Islet precursor cell (in vitro differentiated cells): ENCODE data around the gene TMOD1.

Experiments used
- DNase-seq: peaks from one replicate; pipeline ENCODE4 v3.0.0-alpha.2; 2018

TMOD1 gene

GRCh38 chr9:97500263-97500662 is 1.2 kb upstream of the TMOD1 start:
- peak; percentile 12 for DNase-seq

- no peak for DNase-seq
These were observed 695 bp upstream of the TMOD1 start for GRCh38 chr9:97500765-97501176.

DNA sequence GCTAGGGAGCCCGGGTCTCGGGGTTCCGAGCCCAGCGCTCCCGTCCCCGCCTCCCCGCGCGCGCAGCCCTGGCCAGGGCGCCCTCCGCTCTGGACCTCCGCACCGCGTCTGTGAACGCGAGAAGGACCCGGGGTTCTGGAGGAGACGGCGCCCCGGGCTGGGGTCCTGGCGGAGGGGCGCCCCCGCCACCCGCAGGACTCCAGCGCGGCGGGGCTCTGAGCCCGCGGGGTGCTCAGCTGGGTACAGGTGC is 431 bp downstream of the TMOD1 start:
- no peak for DNase-seq

- peak; percentile 53 for DNase-seq
These were observed 937 bp downstream of the TMOD1 start for GRCh38 chr9:97502222-97502983.

DNA sequence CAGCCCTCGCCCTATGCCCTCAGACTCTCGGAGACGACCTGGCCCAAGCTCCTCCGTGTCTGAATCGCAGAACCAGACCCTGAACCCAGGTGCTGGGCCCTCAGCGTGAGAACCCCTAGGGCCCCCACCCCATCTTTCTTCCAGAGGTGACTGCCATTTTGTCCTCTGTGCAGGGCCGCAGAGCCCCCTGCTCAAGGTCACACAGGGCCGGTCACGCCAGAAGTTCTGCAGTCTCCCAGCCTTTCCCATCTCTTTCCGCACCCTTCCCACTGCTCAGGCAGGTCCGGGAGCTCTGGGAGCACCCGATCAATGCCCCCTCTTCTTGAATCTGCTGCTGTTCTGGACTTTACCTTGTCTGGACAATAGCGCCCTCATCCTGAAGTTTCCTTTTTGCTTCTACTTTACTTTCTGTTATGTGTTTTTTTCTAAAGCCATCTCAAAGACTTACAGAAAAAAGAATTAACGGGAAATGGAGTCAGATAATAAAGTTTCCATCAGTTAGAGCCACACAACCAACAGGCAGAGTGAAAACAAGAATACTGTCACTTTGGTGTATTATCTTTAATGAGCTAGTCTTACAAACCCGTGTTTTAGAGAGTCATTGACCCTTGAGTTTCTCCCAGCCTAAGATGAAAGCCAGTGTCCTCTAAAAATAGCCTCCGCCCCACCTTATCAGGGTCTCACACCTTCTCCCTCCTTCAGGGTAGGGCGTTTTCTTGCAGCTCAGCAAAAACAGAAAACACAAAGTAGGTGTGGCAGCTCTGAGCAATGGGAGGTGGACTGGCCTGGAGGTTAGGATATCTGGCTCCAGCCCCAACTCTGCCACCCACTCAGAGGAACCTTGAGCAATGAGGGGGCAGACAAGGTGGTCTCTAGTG is 1.8 kb downstream of the TMOD1 start:
- peak; percentile 49 for DNase-seq

GRCh38 chr9:97503862-97504210 is 2.4 kb downstream of the TMOD1 start:
- DNase-seq = no peak

- DNase-seq = peak; percentile 55
These were observed 3.1 kb downstream of the TMOD1 start for GRCh38 chr9:97504381-97505216.

- DNase-seq = no peak
These were observed 4.4 kb downstream of the TMOD1 start for GRCh38 chr9:97505845-97506244.

- DNase-seq = peak; percentile 22
These were observed 4.8 kb downstream of the TMOD1 start for GRCh38 chr9:97506306-97506705.

- no peak for DNase-seq
These were observed 5.3 kb downstream of the TMOD1 start for GRCh38 chr9:97506787-97507186.

DNA sequence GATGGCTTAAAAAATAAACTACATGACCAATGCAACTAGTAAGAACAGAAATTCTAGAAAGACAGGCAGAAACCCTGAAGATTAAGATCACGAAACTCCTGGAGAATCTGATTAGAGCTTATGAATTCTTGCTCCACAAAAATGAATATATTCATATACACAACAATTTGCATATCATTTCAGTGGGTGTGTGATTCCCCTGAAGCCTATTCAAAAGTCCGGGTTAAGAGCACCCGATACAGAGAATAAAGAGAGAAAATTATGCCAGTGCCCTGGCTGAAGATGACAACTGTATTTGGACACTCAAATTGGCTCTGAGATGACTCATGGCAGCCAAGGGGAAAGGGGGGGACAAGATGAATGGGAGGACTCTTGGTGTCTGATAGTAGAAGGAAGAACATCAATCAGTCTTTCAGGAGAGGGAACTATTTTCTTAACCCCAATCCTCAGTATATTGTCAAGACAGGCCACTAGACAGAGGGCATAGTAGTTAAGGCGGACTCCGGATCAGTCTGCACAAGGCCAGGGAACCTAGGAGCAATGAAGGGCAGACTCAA is 6.0 kb downstream of the TMOD1 start:
- peak; percentile 32 for DNase-seq

GRCh38 chr9:97508852-97509251 is 7.4 kb downstream of the TMOD1 start:
- DNase-seq = peak; percentile 17

DNA sequence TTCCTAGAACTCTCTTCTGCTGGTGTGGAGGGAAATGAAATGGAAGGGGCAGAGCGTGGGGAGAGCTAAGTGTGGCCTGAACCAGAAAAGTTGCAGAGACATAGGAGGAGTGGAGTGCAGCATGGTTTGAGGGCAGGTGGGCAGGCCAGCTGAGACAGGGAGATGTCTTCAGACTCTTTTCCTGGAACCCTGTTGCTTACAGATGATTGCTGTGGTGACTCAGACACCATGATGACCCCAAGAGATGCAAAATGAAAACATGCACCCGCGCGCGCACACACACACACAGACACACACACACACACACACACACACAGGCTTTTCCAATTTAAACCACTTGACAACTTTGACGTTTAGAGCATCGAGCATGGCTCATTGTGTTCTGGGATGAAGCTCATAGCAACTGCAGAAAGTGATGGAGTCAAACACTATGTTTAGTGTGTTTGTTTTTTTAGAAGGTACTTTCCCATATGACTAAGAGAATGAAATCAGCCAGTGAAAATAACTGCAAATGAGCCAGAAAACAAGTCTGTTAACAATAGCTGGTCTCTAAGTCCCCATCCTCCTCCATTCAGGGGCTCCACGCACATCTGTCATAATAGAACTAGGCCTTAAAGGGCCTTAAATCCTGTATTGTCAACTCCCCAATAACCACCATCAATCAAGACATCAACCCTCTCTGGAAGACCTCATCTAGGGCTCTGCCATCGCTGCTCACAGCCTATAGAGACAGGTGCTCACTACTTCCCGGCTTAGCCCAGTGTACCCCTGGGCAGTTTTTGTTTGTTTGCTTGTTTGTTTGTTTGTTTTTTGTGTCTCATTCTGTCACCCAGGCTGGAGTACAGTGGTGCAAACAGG is 9.6 kb downstream of the TMOD1 start:
- DNase-seq = peak; percentile 40

- peak; percentile 22 for DNase-seq
These were observed 10.4 kb downstream of the TMOD1 start for GRCh38 chr9:97511655-97512427.

DNA sequence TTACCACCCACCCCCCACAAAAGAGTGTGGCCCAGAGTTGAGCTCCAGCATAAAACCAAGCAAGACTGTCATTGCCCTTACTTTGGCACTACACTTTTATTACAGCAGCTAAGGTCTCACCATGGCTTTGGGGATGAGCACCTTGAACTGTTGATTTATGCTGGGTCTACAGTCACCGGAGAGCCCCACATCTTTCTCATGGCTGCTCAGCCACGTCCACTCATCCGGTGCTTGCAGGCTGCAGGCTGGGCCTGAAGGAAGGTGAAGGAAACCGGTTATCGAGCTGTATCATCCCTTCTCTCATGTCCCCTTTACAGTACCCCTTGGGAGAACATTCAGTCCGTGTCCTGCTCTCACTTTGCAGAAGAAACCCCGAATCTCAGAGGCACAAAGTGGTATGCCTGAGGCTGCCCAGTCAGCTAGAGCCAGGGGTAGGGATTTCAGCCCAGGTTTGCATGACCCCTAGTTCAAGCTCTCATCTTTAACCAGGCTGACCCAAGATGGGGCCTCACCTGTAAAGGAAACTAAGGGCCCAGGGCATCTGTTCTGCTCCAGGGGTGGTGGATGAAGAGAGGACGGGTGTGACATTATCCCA is 11.6 kb downstream of the TMOD1 start:
- DNase-seq = peak; percentile 37

DNA sequence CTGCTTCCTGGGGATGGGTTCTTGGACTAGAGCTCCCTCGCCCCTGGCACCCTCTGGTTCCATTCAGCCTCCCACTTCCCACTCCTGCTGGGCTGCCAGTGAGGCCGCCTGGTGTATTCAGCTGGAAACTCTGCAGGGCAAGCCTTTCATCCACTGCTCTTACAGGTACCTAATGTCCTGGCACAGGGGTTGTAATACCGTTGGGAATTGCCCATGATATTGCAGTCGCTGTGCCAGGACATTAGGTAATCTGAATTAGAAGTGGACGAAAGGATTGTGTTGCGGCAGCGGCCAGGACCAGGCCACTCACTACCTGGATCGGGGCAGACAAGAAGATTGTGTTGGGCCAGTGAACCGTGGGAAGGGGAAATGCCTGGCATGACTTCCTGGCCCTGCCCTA is 13.1 kb downstream of the TMOD1 start:
- DNase-seq = no peak

GRCh38 chr9:97515662-97516061 is 14.2 kb downstream of the TMOD1 start:
- no peak for DNase-seq

GRCh38 chr9:97516111-97516510 is 14.6 kb downstream of the TMOD1 start:
- no peak for DNase-seq

DNA sequence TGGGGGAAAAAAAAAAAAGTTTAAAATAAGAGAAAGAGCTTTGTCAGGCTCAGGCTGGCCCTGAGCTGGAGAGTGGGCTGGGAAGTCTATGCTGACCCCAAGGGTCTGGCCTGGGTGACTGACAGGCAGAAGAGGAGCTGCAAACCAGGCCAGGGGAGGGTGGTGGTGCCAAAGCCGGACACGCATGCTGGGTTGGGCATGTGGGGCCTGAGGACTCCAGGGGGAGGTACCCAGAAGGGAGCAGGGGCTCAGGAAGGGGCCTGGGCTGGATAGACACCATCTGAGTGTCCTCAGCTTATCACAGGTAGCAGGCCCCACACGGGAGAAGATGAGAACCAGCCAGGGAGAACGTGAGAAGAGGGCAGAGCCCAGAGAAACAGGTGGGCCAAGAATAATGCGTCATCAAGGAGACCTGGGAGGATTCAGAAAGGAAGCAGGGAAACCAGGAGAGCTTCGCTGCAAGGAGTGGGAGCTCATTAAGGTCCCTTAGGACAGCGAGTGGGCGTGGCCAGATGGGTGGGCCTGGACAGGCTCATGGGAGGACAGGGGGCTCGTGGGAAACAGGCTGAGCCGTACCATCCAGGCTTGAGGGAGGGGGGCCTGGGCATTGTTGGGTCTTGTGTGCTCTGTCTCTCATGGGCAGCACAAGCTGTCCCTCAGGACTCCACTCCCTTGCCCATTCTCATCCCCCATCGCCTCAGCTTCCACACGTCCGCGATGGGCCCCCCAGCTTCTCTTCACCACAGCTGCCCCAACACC is 16.0 kb downstream of the TMOD1 start:
- DNase-seq = no peak
